GM23248 (cell line): ENCODE results near the gene KCNE4.

Experiments
- EZH2 ChIP-seq: fragments of 200-600 bp; sonication (generic); IDR thresholded peaks from 2 replicates; pipeline ENCODE4 v1.6.1; 2018; ENCODE audit warnings: antibody characterized with exemption, mild to moderate bottlenecking; ENCODE audit not compliant: insufficient read depth, poor library complexity, severe bottlenecking
- EZH2phosphoT487 ChIP-seq: fragments of 200-600 bp; sonication (generic); IDR thresholded peaks from 2 replicates; pipeline ENCODE4 v1.6.1; 2018; ENCODE audit warnings: antibody characterized with exemption, moderate library complexity, mild to moderate bottlenecking, low read depth; ENCODE audit not compliant: insufficient read depth

DNA sequence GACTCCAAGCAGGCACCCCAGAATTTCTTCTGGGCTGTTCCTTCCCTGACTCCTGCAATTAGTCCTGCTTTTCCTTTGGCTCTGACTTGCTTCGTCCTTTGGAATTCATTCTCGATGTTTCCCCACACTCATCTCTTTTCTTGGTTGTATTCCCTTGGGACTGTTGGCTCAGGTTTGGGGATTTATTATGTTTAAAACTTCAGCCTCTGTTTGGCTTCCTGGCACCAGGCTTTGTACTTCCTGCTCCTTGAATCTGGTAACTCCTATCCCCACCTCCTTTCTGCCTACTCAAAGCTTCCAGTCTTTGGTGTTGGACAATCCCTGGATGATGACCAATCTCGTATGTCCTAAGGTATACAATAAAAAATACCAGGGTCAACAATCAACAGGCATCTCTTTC, 1.8 kb upstream of the KCNE4 start:
- TF ChIP-seq EZH2 (no peak), EZH2phosphoT487 (no peak)
